A673 (cell line): ENCODE measurements around the gene ME2. TPM values are rescaled to one million over a fixed set of nuclear protein-coding genes. Genes with fewer than 3 reads are reported as not detected.
"Not testable (repeated sequence)": the region's sequence is repeated elsewhere in the genome, so short reads cannot be mapped to it uniquely, and the experiment has no call there.

ENCODE experiments used
- BruUV-seq: library from RNA; stranded (reverse); fragments of 400-500 nt; replicated peaks from 2 replicates; lab custom pipeline; 2021; lab: Mats Ljungman, UMichigan
- CTCF ChIA-PET: fragments of 300-600 bp; sonication (Branson Sonifier 250); formaldehyde crosslinking; loops from one replicate; lab custom pipeline; 2022; ENCODE audit warnings: antibody characterized with exemption; lab: Charles Lee
- POLR2A ChIA-PET: fragments of 300-600 bp; sonication (Branson Sonifier 250); formaldehyde crosslinking; loops from one replicate; lab custom pipeline; 2022; ENCODE audit warnings: antibody characterized with exemption; ENCODE audit not compliant: low non-redundant PET; lab: Charles Lee
- DNase-seq: peaks from one replicate; pipeline ENCODE4 v3.0.0-alpha.2; 2015; ENCODE audit warnings: low spot score
- H3K27ac ChIP-seq: fragments of 200-600 bp; sonication (generic); 2 replicates; pipeline ENCODE4 v1.5.1; 2016; ENCODE audit warnings: mixed run types, low read depth, mild to moderate bottlenecking, mixed read lengths, antibody characterized with exemption, low read length; ENCODE audit not compliant: poor library complexity, severe bottlenecking
- H3K27me3 ChIP-seq: fragments of 200-600 bp; sonication (generic); replicated peaks from 2 replicates; pipeline ENCODE4 v1.6.1; 2017; ENCODE audit warnings: mixed run types, low read depth, mild to moderate bottlenecking, mixed read lengths, antibody characterized with exemption, low read length; ENCODE audit not compliant: insufficient read depth, poor library complexity
- H3K36me3 ChIP-seq: fragments of 200-600 bp; sonication (generic); 2 replicates; pipeline ENCODE4 v1.6.1; 2016; ENCODE audit warnings: mixed run types, mild to moderate bottlenecking, mixed read lengths, antibody characterized with exemption, low read length; ENCODE audit not compliant: insufficient read depth, poor library complexity, severe bottlenecking
- H3K4me1 ChIP-seq: fragments of 200-600 bp; sonication (generic); 2 replicates; pipeline ENCODE4 v1.6.1; 2017; ENCODE audit warnings: mixed run types, mild to moderate bottlenecking, mixed read lengths, antibody characterized with exemption, low read length; ENCODE audit not compliant: insufficient read depth, poor library complexity, severe bottlenecking
- H3K4me3 ChIP-seq: fragments of 200-600 bp; sonication (generic); 2 replicates; pipeline ENCODE4 v1.5.1; 2016; ENCODE audit warnings: low read depth, mixed run types, mild to moderate bottlenecking, mixed read lengths, low read length; ENCODE audit not compliant: poor library complexity, severe bottlenecking
- H3K9me3 ChIP-seq: fragments of 200-600 bp; sonication (generic); 2 replicates; pipeline ENCODE4 v1.6.1; 2016; ENCODE audit warnings: mixed run types, low read depth, mild to moderate bottlenecking, mixed read lengths, antibody characterized with exemption, low read length; ENCODE audit not compliant: poor library complexity, severe bottlenecking
- CTCF ChIP-seq: fragments of 300-800, 200-600 bp; sonication (generic); conservative IDR thresholded peaks from 2 replicates; pipeline ENCODE4 v1.5.1; 2017; ENCODE audit warnings: low read depth, mild to moderate bottlenecking, antibody characterized with exemption, low read length, moderate library complexity, mixed read lengths
- EZH2 ChIP-seq: fragments of 200-600 bp; sonication (generic); IDR thresholded peaks from 2 replicates; pipeline ENCODE4 v1.6.1; 2017; ENCODE audit warnings: borderline replicate concordance, low read depth, mild to moderate bottlenecking, mixed read lengths, antibody characterized with exemption, low read length; ENCODE audit not compliant: poor library complexity, severe bottlenecking
- intact Hi-C: fragments of 100-400 bp; cut with micrococcal nuclease; formaldehyde crosslinking; loops from one replicate; pipeline ENCODE4 v1.10.0; 2022; ENCODE audit not compliant: unreplicated experiment
- total RNA-seq: library from RNA; stranded (reverse); gene quantifications from 2 replicates; pipeline ENCODE4 v1.2.3, GENCODE V29; 2021

Gene ME2
- total RNA-seq, 1 experiment from 2014 or later = 55.3 TPM

- H3K36me3 ChIP-seq = peaks cover 7% of the 10 kb centered on the region
- H3K4me3 ChIP-seq = no peak overlapping the region
- POLR2A ChIA-PET = no interaction called here
These were observed 65.5 kb downstream of the ME2 start for GRCh38 chr18:50944245-50944932.

DNA sequence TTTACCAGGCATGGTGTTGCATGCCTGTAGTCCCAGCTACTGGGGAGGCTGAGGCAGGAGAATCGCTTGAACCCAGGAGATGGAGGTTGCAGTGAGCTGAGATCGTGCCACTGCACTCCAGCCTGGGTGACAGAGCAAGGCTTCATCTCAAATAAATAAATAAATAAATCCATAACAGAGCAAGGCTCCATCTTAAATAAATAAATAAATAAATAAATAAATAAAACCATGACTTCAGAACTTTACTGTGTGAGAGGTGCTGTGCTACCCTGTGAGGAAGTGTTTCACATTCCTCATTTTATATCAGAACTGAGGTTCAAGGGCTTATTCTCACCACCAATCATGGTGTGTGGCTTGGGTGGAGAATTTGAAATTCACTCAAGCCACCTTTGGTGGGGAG lies 67.0 kb downstream of the ME2 start:
- CTCF ChIA-PET, H3K36me3 ChIP-seq, H3K4me1 ChIP-seq, POLR2A ChIA-PET, H3K4me3 ChIP-seq, H3K9me3 ChIP-seq, BruUV-seq, DNase-seq, intact Hi-C loops, H3K27me3 ChIP-seq, H3K27ac ChIP-seq: not testable (repeated sequence)

More at GRCh38 chr18:50944245-50944932, 65.5 kb downstream of the ME2 start:
- Histone ChIP-seq H3K9me3 (no peaks in the 10 kb centered on the region), H3K4me1 (no peaks in the 10 kb centered on the region), H3K27me3 (no peaks in the 10 kb centered on the region), H3K27ac (no peak overlapping the region)
- TF ChIP-seq EZH2 (no peak), CTCF (no peak)
- CTCF ChIA-PET = no interaction called here
- intact Hi-C loops = no loop called here
- no TSS peak for BruUV-seq
- no peak for DNase-seq

- ChIA-PET POLR2A (no interaction called here), CTCF (no interaction called here)
- Histone ChIP-seq H3K4me1 (no peaks in the 10 kb centered on the region), H3K36me3 (no peaks in the 10 kb centered on the region), H3K9me3 (no peaks in the 10 kb centered on the region), H3K27me3 (no peaks in the 10 kb centered on the region), H3K4me3 (no peak overlapping the region), H3K27ac (no peak overlapping the region)
- intact Hi-C loops = no loop called here
- TF ChIP-seq CTCF = no peak
- TF ChIP-seq EZH2 = no peak
- peak; percentile 27 for DNase-seq
- BruUV-seq = no TSS peak
These were observed 69.0 kb downstream of the ME2 start for GRCh38 chr18:50947899-50948298.

GRCh38 chr18:50949185-50949584 lies 70.3 kb downstream of the ME2 start:
- H3K4me1 ChIP-seq = no peaks in the 10 kb centered on the region
- TF ChIP-seq CTCF = no peak
- TF ChIP-seq EZH2 = no peak
- no peaks in the 10 kb centered on the region for H3K9me3 ChIP-seq
- no peaks in the 10 kb centered on the region for H3K36me3 ChIP-seq
- POLR2A ChIA-PET = no interaction called here
- DNase-seq = no peak
- CTCF ChIA-PET = no interaction called here
- intact Hi-C loops = no loop called here
- no peak overlapping the region for H3K27ac ChIP-seq
- no peaks in the 10 kb centered on the region for H3K27me3 ChIP-seq
- no peak overlapping the region for H3K4me3 ChIP-seq
- BruUV-seq = no TSS peak
